CD4-positive, alpha-beta T cell treated with Interleukin-1 beta for 1 hour (primary cell): ENCODE data around the gene DPP10.

Experiments
- DNase-seq, 2 donors: peaks; one replicate each; pipeline ENCODE4 v3.0.0-alpha.2; 2020 to 2022

Gene DPP10

GRCh38 chr2:115825912-115826311 is 1383.5 kb downstream of the DPP10 start:
- no peak for DNase-seq

GRCh38 chr2:115833196-115833595 is 1390.8 kb downstream of the DPP10 start:
- DNase-seq: no peak

- DNase-seq: no peak
Observed at GRCh38 chr2:115838539-115838938, 1396.1 kb downstream of the DPP10 start.

GRCh38 chr2:115842306-115842705 is 1399.9 kb downstream of the DPP10 start:
- no peak for DNase-seq

GRCh38 chr2:115848192-115848591 is 1405.8 kb downstream of the DPP10 start:
- no peak for DNase-seq

GRCh38 chr2:115867024-115867423 is 1424.6 kb downstream of the DPP10 start:
- DNase-seq: no peak

GRCh38 chr2:115874427-115874826 is 1432.0 kb downstream of the DPP10 start:
- no peak for DNase-seq

GRCh38 chr2:115880558-115880957 is 1438.1 kb downstream of the DPP10 start:
- DNase-seq: no peak

GRCh38 chr2:115887209-115887776 is 1444.9 kb downstream of the DPP10 start:
- no peak for DNase-seq
